Suprapubic skin (tissue), 4 donors: ENCODE data around the gene NR2F2.

ENCODE experiments used
- EP300 ChIP-seq: sonication (generic); formaldehyde crosslinking; IDR thresholded peaks from one replicate; pipeline ENCODE4 v1.6.1; 2017; ENCODE audit warnings: antibody characterized with exemption
- POLR2A ChIP-seq, 2 donors: fragments of 450-650 bp; IDR thresholded peaks; one replicate each; pipeline ENCODE4 v1.6.1; 2017; ENCODE audit warnings: antibody characterized with exemption in 2 of 2, mild to moderate bottlenecking in 2 of 2, moderate library complexity in 2 of 2
- POLR2AphosphoS5 ChIP-seq, 3 donors: sonication (generic); formaldehyde crosslinking; IDR thresholded peaks; one replicate each; pipeline ENCODE4 v1.6.1; 2017; ENCODE audit warnings: antibody characterized with exemption in 3 of 3
- TF ChIP-seq, protein P1 (sequence below), 2 donors: fragments of 200-600 bp in 1 of 2; fragments of 450-650 bp in 1 of 2; sonication (generic) in 1 of 2; IDR thresholded peaks; one replicate each; pipeline ENCODE4 v1.5.1; 2016 to 2019; ENCODE audit warnings: antibody characterized with exemption in 2 of 2, mild to moderate bottlenecking in 1 of 2, moderate library complexity in 1 of 2

- TF ChIP-seq EP300 (no peak), POLR2A (IDR thresholded peaks at IDR 0.05) (no peak), POLR2AphosphoS5 (IDR thresholded peaks at IDR 0.05) (no peak)
- TF ChIP-seq, protein P1, sequence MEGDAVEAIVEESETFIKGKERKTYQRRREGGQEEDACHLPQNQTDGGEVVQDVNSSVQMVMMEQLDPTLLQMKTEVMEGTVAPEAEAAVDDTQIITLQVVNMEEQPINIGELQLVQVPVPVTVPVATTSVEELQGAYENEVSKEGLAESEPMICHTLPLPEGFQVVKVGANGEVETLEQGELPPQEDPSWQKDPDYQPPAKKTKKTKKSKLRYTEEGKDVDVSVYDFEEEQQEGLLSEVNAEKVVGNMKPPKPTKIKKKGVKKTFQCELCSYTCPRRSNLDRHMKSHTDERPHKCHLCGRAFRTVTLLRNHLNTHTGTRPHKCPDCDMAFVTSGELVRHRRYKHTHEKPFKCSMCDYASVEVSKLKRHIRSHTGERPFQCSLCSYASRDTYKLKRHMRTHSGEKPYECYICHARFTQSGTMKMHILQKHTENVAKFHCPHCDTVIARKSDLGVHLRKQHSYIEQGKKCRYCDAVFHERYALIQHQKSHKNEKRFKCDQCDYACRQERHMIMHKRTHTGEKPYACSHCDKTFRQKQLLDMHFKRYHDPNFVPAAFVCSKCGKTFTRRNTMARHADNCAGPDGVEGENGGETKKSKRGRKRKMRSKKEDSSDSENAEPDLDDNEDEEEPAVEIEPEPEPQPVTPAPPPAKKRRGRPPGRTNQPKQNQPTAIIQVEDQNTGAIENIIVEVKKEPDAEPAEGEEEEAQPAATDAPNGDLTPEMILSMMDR (IDR thresholded peaks at IDR 0.05): no peak
Observed at GRCh38 chr15:96342406-96343112, 12.1 kb downstream of the NR2F2 start.
